Heart left ventricle (tissue), 16 donors: ENCODE results near the gene SMARCA1. TPM values are rescaled to one million over a fixed set of nuclear protein-coding genes. Genes with fewer than 3 reads are reported as not detected.

Experiments used
- ATAC-seq, 4 donors: fragments of 200-7000 bp; cut with Tn5 transposase; one replicate each; pipeline ENCODE4 v1.9.1; 2020 to 2022; ENCODE audit warnings: moderate library complexity in 4 of 4, mild to moderate bottlenecking in 3 of 4, moderate number of reproducible peaks in 1 of 4
- DNase-seq, 5 donors: peaks; one replicate each; pipeline ENCODE4 v3.0.0-alpha.2; 2020
- H3K27ac ChIP-seq, 12 donors: fragments of 200-600 bp; sonication (generic) in 4 of 12; one replicate each; pipeline versions ENCODE4 v1.5.0 to v1.8.0; 2016 to 2022; ENCODE audit warnings: mild to moderate bottlenecking in 2 of 12
- H3K27me3 ChIP-seq, 9 donors: fragments of 200-600 bp; sonication (generic) in 2 of 9; one replicate each; pipeline versions ENCODE4 v1.5.1 to v1.8.0; 2016 to 2022; ENCODE audit warnings: mild to moderate bottlenecking in 3 of 9
- H3K36me3 ChIP-seq, 9 donors: fragments of 200-600 bp; sonication (generic) in 2 of 9; one replicate each; pipeline versions ENCODE4 v1.5.0 to v1.8.0; 2018 to 2022; ENCODE audit warnings: mild to moderate bottlenecking in 2 of 9
- H3K4me1 ChIP-seq, 12 donors: fragments of 200-600 bp; sonication (generic) in 4 of 12; one replicate each; pipeline versions ENCODE4 v1.5.0 to v1.8.0; 2016 to 2022; ENCODE audit warnings: mild to moderate bottlenecking in 3 of 12
- H3K4me3 ChIP-seq, 12 donors: fragments of 200-600 bp; sonication (generic) in 4 of 12; one replicate each; pipeline versions ENCODE4 v1.5.0 to v1.8.0; 2017 to 2022; ENCODE audit warnings: mild to moderate bottlenecking in 9 of 12, moderate library complexity in 4 of 12
- H3K9me3 ChIP-seq, 12 donors: fragments of 200-600 bp; sonication (generic) in 4 of 12; one replicate each; pipeline versions ENCODE4 v1.5.0 to v1.8.0; 2016 to 2022; ENCODE audit warnings: mild to moderate bottlenecking in 1 of 12
- CTCF ChIP-seq, 12 donors: fragments of 200-600 bp; sonication (generic) in 4 of 12; IDR thresholded peaks; one replicate each; pipeline versions ENCODE4 v1.5.0 to v1.8.0; 2018 to 2022; ENCODE audit warnings: antibody characterized with exemption in 12 of 12, mild to moderate bottlenecking in 5 of 12
- POLR2A ChIP-seq, 2 donors: fragments of 450-650 bp; IDR thresholded peaks; one replicate each; pipeline ENCODE4 v1.6.1; 2017; ENCODE audit warnings: antibody characterized with exemption in 2 of 2, mild to moderate bottlenecking in 2 of 2, moderate library complexity in 2 of 2
- WGBS, 4 donors: extraction: QIAGEN DNeasy Blood & Tissue Kit in 2 of 4; methylation state at CpG; one replicate each; pipeline versions ENCODE4 v1.1.5 to v1.1.7; 2013 to 2018; 5-methylcytosine and 5-hydroxymethylcytosine counted together
- intact Hi-C, 10 donors: fragments of 100-400 bp; cut with DNase I; formaldehyde crosslinking; loops; one replicate each; pipeline versions ENCODE4 v1.11.1 to v1.14.2; 2022
- polyA plus RNA-seq, 2 donors: library from polyadenylated mRNA; stranded (reverse); fragments of 200-250 nt; gene quantifications; one replicate each; pipeline ENCODE4 v1.2.3, GENCODE V29; 2013
- total RNA-seq, 9 donors: library from RNA; depleted of rRNA in 2 of 9; stranded (reverse); fragments of >200 nt in 2 of 9; fragmentation: NEBNext Ultra II Directional in 3 of 9; extraction: Animal tissue kit (Norgen Biotek cat#: 25700) in 3 of 9; gene quantifications; one replicate each; pipeline versions ENCODE4 v1.1.0 to v1.2.4, GENCODE V29; 2016 to 2023
- donor health status: ischemic (EF 13 %, LVEDD 7.1; RV severe dilation, severe dysfunction).
- donor health status: healthy with polysubstance abuse.
- donor health status: DM: no; HTN: yes; CAD: no.
- donor health status: DM: no; HTN: no; CAD: no.
- donor health status: ischemic (EF 25% LVEDD 6.9; RV normal size, moderate dysfunction).
- donor health status: ischemic (EF 25% LVEDD 5.7; RV mildly dilated, moderate dysfunction).
- donor health status: healthy.
- donor health status: DM: yes; HTN: yes; CAD: no.
- donor health status: ischemic (EF 35%, LVEDD 5.7; RV mildly dilated, moderate dysfunction).
- donor health status: nonischemic (EF 11% LVEDD 7.7; RV severe dilation, severe dysfunction).
- donor health status: DM: yes; HTN: yes; CAD: no.
- donor health status: PGD.
- donor health status: ischemic (EF 29% LVEDD 5.4; RV normal size, mild dysfunction).
- donor health status: nonischemic (EF 23%, LVEDD 6.1; RV moderate dilation, normal function).

Gene SMARCA1
- total and polyA plus RNA-seq, 11 donors, result 7.6 to 38.5 (median 30.8) TPM

DNA sequence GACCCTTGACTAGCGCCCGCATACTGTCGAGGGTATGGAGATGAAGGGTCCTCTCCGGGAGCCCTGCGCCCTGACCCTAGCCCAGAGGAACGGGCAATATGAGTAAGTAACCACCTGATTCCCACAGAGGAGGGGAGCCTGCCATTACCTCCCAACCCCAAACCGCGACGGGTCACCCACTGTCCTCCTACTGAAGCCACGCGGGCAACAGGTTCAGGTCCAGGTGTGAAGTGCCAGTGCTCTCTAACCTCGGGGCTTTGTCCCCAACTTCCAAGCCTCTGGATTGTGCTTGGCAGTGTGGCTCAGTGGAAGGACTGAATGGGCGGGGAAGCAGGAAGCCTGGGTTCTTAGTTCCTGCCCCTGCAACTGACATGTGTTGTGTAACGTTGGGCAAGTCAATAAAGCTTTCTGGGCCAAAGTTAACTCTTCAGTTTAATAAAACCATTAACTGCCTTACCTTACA, 17.5 kb upstream of the SMARCA1 start:
- 3 to 52% (median 17%) methylated on average over 11 to 14 of the region's 14 CpGs for WGBS, 4 donors
- H3K4me1 ChIP-seq, result peaks cover 0 to 13% (median 0%) of the 10 kb centered on the region in 12 donors
- ATAC-seq (peak in 3 of 4 donors; percentile 43 to 57 (median 54)), DNase-seq (peak in 2 of 5 donors; percentile 5 to 15)
- no peak for TF ChIP-seq CTCF (IDR thresholded peaks at IDR 0.05)
- no peak for TF ChIP-seq POLR2A (IDR thresholded peaks at IDR 0.05)
- no peaks in the 10 kb centered on the region for H3K9me3 ChIP-seq
- H3K36me3 ChIP-seq, result peaks cover 0 to 12% (median 0%) of the 10 kb centered on the region in 9 donors
- no peaks in the 10 kb centered on the region for H3K27me3 ChIP-seq
- peak overlapping the region; percentile 34 to 83 (median 65) for H3K4me3 ChIP-seq
- H3K27ac ChIP-seq, result peak overlapping the region in 10 of 12 donors; percentile 60 to 85 (median 75)
- intact Hi-C loops, result no loop called here

DNA sequence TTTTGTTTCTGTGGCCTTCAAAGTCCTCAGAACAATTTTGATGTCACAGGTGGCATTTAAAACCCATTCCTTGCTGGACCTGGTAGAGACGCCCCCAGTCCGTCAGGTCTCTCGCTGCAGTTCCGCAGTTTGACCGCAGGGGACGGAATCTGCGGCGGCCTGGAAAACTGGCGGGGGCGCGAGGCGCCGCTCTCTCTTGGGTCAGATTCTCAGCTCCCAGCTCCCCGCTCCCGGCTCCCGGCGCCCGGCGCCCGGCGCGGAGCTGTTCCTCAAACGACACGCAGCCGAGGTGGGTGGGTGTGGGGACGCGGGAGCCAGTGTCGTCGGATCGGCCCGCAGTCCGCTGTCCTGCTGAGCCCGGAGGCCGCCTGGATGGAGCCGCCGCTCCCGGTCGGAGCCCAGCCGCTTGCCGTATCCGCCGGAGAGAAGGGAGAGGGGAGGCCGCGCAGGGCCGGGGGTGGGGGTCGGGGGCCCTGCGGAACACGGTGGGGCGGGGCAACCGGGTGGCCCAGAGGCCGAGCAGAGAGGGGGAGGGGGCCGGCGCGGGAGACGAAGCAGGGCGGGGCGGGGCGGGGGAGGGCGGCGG, 16.9 kb upstream of the SMARCA1 start, which contains the start of gene OCRL:
OCRL (plus strand) TSS at position 192 of the 586 bp plus-strand sequence; CDS start at position 373, 181 bp downstream.
- H3K9me3 ChIP-seq, result no peaks in the 10 kb centered on the region
- 0 to 21% (median 9%) methylated on average over 26 to 48 of the region's 60 CpGs for WGBS, 4 donors
- TF ChIP-seq CTCF (IDR thresholded peaks at IDR 0.05) (peak; percentile 49 to 83 (median 68)), POLR2A (IDR thresholded peaks at IDR 0.05) (no peak)
- intact Hi-C loops, result no loop called here
- peaks cover 0 to 6% (median 0%) of the 10 kb centered on the region in 9 donors for H3K36me3 ChIP-seq
- peak; percentile 30 to 94 (median 92) for ATAC-seq
- peak within 1 kb of the TSS; percentile 34 to 83 (median 65) for H3K4me3 ChIP-seq
- DNase-seq, result peak; percentile 54 to 83 (median 72)
- peaks cover 0 to 12% (median 0%) of the 10 kb centered on the region in 12 donors for H3K4me1 ChIP-seq
- H3K27me3 ChIP-seq, result no peaks in the 10 kb centered on the region
- H3K27ac ChIP-seq, result peak within 1 kb of the TSS in 11 of 12 donors; percentile 60 to 85 (median 75)

GRCh38 chrX:129534816-129535578, 11.7 kb upstream of the SMARCA1 start:
- H3K4me1 ChIP-seq, result no peaks in the 10 kb centered on the region
- ATAC-seq (no peak), DNase-seq (no peak)
- no peaks in the 10 kb centered on the region for H3K9me3 ChIP-seq
- no peaks in the 10 kb centered on the region for H3K36me3 ChIP-seq
- no peak overlapping the region for H3K27ac ChIP-seq
- 72 to 90% (median 83%) methylated on average over 4 of the region's 4 CpGs for WGBS, 4 donors
- no peaks in the 10 kb centered on the region for H3K27me3 ChIP-seq
- intact Hi-C loops, result no loop called here
- TF ChIP-seq POLR2A (IDR thresholded peaks at IDR 0.05), result no peak
- no peak for TF ChIP-seq CTCF (IDR thresholded peaks at IDR 0.05)
- no peak overlapping the region for H3K4me3 ChIP-seq

DNA sequence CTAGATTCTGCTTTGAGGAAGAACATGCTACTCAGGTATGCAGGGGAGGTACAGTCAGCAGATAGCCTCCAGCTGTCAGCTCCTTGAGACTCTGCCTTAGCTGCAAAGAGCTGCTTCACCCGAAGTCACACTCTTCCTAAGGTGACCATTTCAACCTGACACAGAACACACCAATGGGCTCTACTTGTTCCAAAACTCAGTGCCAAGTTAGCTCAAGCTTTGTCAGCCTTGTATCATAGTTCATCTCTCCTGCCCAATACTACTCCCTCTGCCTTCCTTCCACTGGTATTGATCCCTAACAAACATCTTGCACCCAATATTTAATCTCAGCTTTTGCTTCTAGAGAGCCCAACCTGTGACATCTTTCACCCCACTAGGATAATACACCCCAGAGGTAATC, 7.8 kb upstream of the SMARCA1 start:
- 36 to 76% (median 67%) methylated on average over 1 of the region's 1 CpG for WGBS, 4 donors
- no peaks in the 10 kb centered on the region for H3K36me3 ChIP-seq
- intact Hi-C loops, result no loop called here
- ATAC-seq (no peak), DNase-seq (no peak)
- H3K27me3 ChIP-seq, result peaks cover 0 to 7% (median 0%) of the 10 kb centered on the region in 9 donors
- H3K4me1 ChIP-seq, result no peaks in the 10 kb centered on the region
- no peak for TF ChIP-seq CTCF (IDR thresholded peaks at IDR 0.05)
- no peak for TF ChIP-seq POLR2A (IDR thresholded peaks at IDR 0.05)
- no peak overlapping the region for H3K4me3 ChIP-seq
- H3K27ac ChIP-seq, result no peak overlapping the region
- H3K9me3 ChIP-seq, result no peaks in the 10 kb centered on the region
